ENCODE data around the gene LMO3.

DNA sequence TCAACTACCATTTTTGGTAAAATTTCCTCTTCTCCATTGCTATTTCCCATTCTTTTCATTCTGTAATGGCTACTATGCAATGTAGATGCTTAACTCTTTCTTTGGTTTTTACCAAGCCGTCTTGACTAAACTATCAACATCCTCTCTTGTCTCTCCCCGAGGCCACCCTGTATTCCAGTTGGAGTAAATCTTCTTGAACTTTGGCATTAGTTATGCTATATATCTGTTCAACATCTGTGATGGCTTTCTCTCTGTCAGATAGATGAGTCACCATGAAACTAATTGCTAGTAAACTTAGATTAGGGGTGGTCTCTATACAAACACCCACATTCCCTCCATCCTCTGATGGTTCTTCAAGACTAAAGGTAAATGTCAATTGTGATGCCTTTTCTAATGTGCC, 63.4 kb downstream of the LMO3 start:
- TF ChIP-seq, protein P1, sequence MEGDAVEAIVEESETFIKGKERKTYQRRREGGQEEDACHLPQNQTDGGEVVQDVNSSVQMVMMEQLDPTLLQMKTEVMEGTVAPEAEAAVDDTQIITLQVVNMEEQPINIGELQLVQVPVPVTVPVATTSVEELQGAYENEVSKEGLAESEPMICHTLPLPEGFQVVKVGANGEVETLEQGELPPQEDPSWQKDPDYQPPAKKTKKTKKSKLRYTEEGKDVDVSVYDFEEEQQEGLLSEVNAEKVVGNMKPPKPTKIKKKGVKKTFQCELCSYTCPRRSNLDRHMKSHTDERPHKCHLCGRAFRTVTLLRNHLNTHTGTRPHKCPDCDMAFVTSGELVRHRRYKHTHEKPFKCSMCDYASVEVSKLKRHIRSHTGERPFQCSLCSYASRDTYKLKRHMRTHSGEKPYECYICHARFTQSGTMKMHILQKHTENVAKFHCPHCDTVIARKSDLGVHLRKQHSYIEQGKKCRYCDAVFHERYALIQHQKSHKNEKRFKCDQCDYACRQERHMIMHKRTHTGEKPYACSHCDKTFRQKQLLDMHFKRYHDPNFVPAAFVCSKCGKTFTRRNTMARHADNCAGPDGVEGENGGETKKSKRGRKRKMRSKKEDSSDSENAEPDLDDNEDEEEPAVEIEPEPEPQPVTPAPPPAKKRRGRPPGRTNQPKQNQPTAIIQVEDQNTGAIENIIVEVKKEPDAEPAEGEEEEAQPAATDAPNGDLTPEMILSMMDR (conservative IDR thresholded peaks at IDR 0.05): no peak
- no peak for TF ChIP-seq EZH2 (IDR thresholded peaks at IDR 0.05; ENCODE audit: low read depth)
